ENCODE data around the gene SNX10.

Gene SNX10

DNA sequence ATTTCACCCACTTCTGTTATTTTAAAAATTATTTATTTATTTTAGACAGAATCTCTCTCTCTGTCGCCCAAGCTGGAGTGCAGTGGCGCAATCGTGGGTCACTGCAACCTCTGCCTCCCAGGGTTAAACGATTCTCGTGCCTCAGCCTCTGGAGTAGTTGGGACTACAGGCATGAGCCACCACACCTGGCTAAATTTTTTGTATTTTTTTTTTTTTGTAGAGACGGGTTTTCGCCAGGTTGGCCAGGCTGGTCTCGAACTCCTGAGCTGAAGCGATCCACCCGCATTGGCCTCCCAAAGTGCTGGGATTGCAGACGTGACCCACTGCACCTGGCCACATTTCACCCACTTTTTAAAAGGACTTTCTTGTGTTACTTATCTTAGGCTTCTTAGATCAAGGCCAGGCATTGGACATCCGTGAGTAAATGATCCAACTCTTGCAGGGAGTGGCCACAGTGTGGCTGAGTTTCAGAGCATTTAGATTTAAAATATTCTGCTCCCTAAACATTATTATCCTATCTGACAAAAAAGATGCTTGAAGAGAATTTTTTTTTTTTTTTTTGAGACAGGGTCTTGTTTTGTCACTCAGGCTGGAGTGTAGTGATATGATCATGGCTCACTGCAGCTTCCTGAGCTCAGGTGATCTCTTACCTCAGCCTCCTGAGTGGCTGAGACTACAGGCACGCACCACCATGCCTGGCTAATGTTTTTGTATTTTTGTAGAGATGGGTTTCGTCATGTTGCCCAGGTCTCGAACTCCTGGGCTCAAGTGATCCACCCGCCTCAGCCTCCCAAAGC is 14.4 kb downstream of the SNX10 start:
- TF ChIP-seq, protein P1, sequence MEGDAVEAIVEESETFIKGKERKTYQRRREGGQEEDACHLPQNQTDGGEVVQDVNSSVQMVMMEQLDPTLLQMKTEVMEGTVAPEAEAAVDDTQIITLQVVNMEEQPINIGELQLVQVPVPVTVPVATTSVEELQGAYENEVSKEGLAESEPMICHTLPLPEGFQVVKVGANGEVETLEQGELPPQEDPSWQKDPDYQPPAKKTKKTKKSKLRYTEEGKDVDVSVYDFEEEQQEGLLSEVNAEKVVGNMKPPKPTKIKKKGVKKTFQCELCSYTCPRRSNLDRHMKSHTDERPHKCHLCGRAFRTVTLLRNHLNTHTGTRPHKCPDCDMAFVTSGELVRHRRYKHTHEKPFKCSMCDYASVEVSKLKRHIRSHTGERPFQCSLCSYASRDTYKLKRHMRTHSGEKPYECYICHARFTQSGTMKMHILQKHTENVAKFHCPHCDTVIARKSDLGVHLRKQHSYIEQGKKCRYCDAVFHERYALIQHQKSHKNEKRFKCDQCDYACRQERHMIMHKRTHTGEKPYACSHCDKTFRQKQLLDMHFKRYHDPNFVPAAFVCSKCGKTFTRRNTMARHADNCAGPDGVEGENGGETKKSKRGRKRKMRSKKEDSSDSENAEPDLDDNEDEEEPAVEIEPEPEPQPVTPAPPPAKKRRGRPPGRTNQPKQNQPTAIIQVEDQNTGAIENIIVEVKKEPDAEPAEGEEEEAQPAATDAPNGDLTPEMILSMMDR (conservative IDR thresholded peaks at IDR 0.05; ENCODE audit: low read depth) = no peak
- ChIA-PET CTCF (interaction anchor here (0.7 kb wide), 1 partner anchor 344 kb away, joined by 3 read pairs; no protein-coding TSS in a partner anchor), POLR2A (ENCODE audit: low non-redundant PET) (no interaction called here)
- H3K27ac ChIP-seq = no peak overlapping the region
- DNase-seq (ENCODE audit: low spot score) = no peak

DNA sequence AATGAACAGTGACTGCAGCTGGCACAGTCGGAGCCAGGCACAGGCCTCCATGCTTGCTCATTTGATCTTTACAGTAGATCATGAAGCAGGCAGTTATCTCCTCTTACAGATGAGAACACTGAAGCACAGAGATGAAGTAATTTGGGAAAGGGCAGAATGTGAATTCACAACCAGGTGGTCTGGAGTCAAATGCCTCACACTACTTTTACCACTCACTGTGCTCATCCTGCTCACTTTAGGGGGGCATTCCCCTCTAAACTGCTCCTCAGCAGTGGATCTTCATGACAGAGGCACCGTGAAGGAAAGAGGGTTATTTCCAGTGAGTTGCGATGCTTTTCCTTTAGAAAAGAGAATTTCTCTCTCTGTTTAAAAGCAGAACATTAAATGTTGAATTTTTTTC is 15.1 kb downstream of the SNX10 start:
- TF ChIP-seq, protein P1 (conservative IDR thresholded peaks at IDR 0.05; ENCODE audit: low read depth) = no peak
- DNase-seq (ENCODE audit: low spot score) = no peak
- ChIA-PET CTCF (interaction anchor here (0.7 kb wide), 1 partner anchor 345 kb away, joined by 3 read pairs; no protein-coding TSS in a partner anchor), POLR2A (ENCODE audit: low non-redundant PET) (no interaction called here)
- H3K27ac ChIP-seq = no peak overlapping the region

DNA sequence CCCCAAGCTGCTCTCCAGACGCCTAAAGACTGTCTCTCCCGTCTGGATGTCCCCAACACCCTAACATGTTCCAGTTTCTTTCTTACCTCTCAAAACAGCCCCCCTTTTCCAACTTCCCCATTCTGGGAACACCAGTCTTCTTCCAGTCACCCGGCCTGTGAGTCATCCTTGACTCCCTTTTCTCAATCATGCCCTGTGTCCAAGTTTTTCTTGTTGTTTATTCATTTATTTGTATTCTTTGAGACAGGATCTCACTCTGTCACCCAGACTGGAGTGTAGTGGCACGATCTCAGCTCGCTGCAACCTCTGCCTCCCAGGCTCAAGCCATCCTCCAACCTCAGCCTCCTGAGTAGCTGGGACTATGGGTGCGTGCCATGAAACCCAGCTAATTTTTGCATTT is 15.6 kb downstream of the SNX10 start:
- no peak overlapping the region for H3K27ac ChIP-seq
- CTCF ChIA-PET = interaction anchor here (0.6 to 0.7 kb wide), 2 partner anchors 201 to 345 kb away, joined by 3 to 6 read pairs; no protein-coding TSS in a partner anchor
- POLR2A ChIA-PET (ENCODE audit: low non-redundant PET) = no interaction called here
- peak; percentile 28 for DNase-seq (ENCODE audit: low spot score)
- TF ChIP-seq, protein P1 (conservative IDR thresholded peaks at IDR 0.05; ENCODE audit: low read depth) = no peak

DNA sequence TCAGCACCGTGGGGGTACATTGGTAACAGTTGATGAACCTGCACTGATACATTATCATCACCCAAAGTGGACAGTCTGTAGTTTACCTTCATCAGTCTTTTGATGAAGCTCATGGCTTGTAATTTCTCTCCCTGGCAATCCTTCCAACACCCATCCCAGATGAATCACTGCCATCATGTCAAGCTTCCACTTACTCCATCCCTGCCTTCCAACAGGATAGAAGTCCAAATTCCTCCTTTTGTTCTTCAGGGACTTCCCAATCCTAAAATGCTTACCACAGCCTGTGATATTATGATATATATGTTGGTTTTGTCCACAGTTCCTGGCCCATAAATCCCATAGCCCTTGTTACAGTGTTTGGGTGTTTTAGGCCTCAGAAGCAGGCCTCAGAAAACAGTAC is 16.1 kb downstream of the SNX10 start:
- TF ChIP-seq, protein P1 (conservative IDR thresholded peaks at IDR 0.05; ENCODE audit: low read depth) = no peak
- DNase-seq (ENCODE audit: low spot score) = no peak
- ChIA-PET CTCF (interaction anchor here (0.5 to 0.6 kb wide), 2 partner anchors 201 to 1327 kb away, joined by 4 to 6 read pairs; no protein-coding TSS in a partner anchor), POLR2A (ENCODE audit: low non-redundant PET) (no interaction called here)
- H3K27ac ChIP-seq = no peak overlapping the region

DNA sequence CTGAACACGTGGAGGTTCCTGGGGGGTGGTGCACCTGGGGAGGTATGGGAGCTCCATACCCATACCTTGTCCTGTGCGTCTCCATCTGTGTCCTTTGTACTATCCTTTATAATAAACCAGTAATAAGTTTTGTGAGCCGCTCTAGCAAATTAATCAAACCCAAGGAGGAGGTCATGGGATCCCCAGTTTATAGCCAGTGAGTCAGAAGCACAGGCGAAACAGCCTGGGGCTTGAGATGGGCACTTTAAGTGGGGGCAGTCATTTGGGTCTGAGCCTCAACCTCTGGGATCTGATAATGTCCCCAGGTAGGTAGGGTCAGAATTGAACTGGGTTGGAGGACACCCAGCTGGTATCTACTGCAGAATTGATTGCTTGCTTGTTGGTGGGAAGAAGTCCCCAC is 16.9 kb downstream of the SNX10 start:
- POLR2A ChIA-PET (ENCODE audit: low non-redundant PET) = no interaction called here
- TF ChIP-seq, protein P1 (conservative IDR thresholded peaks at IDR 0.05; ENCODE audit: low read depth) = no peak
- no peak for DNase-seq (ENCODE audit: low spot score)
- H3K27ac ChIP-seq = no peak overlapping the region
- CTCF ChIA-PET = no interaction called here

DNA sequence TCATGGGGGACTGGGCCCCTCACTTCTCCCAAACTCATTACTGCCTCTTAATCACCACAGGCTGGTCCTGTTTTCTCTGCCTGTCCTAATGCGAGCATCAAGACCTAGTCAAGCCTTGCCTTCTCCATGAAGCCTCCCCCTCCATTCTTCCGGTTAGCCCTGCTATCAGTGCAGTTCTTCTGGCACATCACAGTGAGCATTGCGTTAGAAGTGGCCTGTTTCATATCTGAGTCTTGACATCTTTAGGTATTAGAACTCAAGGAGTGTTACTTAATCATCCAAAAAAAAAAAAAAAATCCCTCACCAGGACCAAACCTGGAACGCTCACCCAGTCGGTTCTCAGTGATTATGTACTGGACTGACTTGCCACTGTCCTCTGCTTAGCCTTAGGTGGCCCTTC is 17.4 kb downstream of the SNX10 start:
- ChIA-PET POLR2A (ENCODE audit: low non-redundant PET) (no interaction called here), CTCF (no interaction called here)
- H3K27ac ChIP-seq = no peak overlapping the region
- TF ChIP-seq, protein P1 (conservative IDR thresholded peaks at IDR 0.05; ENCODE audit: low read depth) = no peak
- DNase-seq (ENCODE audit: low spot score) = no peak
